ENCODE results near the gene AFF1. TPM values are rescaled to one million over a fixed set of nuclear protein-coding genes. Genes with fewer than 3 reads are reported as not detected.
"Not testable (repeated sequence)": the region's sequence is repeated elsewhere in the genome, so short reads cannot be mapped to it uniquely, and the experiment has no call there.

Gene AFF1
- total RNA-seq, 3 donors from 2014 or later (not counting 1 experiment from before 2014, with no cell fraction given): 87.9 to 93.4 (median 91.7) TPM

DNA sequence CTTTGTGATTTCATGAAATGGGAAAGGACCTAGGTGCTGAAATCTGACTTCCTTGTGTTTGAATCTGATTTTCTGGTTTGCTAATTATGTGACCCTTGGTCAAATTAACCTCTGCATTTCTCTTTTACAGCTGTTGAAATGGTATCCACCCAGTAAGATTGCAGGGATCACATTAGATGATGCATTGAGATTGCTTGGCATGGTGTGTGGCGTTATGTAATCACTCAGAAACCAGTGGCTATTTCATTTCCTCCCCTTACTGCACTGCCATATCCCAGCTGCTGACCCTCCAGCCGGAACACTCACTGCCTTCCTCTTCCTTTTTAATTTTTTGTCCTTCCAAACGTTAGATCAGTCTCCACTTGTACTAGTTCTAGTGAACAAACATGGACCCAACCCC is 206.6 kb downstream of the AFF1 start:
- Histone ChIP-seq H3K9me3 (ENCODE audit: control insufficient read depth, insufficient read depth, low read length) (no peaks in the 10 kb centered on the region), H3K27me3 (ENCODE audit: control insufficient read depth, insufficient read depth, low read length) (no peaks in the 10 kb centered on the region), H3K4me1 (ENCODE audit: control insufficient read depth, insufficient read depth, low read length) (no peaks in the 10 kb centered on the region), H3K36me3 (ENCODE audit: control insufficient read depth, insufficient read depth, low read length) (peaks cover 30% of the 10 kb centered on the region), H3K27ac (ENCODE audit: low read length) (no peak overlapping the region), H3K4me3 (ENCODE audit: low read length) (no peak overlapping the region)
- Mint-ChIP-seq H3K4me1 (peaks cover 0 to 7% of the 10 kb centered on the region in 2 donors), H3K9me3 (no peaks in the 10 kb centered on the region), H3K27ac (no peak overlapping the region), H3K36me3 (peaks cover 15% of the 10 kb centered on the region), H3K4me3 (no peak overlapping the region), H3K27me3 (ENCODE audit: low read depth in 2 of 2) (no peaks in the 10 kb centered on the region)
- WGBS (ENCODE audit: insufficient coverage): 89% methylated on average over 2 of the region's 3 CpGs
- TF ChIP-seq, protein P1, sequence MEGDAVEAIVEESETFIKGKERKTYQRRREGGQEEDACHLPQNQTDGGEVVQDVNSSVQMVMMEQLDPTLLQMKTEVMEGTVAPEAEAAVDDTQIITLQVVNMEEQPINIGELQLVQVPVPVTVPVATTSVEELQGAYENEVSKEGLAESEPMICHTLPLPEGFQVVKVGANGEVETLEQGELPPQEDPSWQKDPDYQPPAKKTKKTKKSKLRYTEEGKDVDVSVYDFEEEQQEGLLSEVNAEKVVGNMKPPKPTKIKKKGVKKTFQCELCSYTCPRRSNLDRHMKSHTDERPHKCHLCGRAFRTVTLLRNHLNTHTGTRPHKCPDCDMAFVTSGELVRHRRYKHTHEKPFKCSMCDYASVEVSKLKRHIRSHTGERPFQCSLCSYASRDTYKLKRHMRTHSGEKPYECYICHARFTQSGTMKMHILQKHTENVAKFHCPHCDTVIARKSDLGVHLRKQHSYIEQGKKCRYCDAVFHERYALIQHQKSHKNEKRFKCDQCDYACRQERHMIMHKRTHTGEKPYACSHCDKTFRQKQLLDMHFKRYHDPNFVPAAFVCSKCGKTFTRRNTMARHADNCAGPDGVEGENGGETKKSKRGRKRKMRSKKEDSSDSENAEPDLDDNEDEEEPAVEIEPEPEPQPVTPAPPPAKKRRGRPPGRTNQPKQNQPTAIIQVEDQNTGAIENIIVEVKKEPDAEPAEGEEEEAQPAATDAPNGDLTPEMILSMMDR (IDR thresholded peaks at IDR 0.05): no peak
- DNase-seq (no peak), ATAC-seq (no peak)
- intact Hi-C loops (cut with micrococcal nuclease): no loop called here

DNA sequence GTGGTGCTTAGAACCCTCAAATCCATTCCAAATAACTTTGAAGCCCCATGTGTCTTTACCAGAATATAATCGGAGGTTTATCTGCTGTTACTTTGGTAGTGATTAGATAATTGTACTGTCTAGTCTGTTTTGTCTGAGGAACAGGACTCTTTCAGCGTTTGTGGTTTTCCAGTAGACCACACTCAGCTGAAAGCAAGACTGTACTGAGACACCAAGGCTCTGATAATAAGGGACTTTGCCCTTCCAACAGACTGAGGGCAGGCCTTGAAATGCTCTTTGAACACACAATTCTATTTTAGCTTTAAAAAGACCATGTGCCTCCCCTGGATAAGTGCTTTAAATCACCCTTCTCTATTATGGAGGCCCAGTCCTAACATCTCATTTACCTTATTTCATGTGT is 209.5 kb downstream of the AFF1 start:
- Histone ChIP-seq H3K36me3 (ENCODE audit: control insufficient read depth, insufficient read depth, low read length) (peaks cover 18% of the 10 kb centered on the region), H3K27me3 (ENCODE audit: control insufficient read depth, insufficient read depth, low read length) (no peaks in the 10 kb centered on the region), H3K9me3 (ENCODE audit: control insufficient read depth, insufficient read depth, low read length) (no peaks in the 10 kb centered on the region), H3K27ac (ENCODE audit: low read length) (no peak overlapping the region), H3K4me1 (ENCODE audit: control insufficient read depth, insufficient read depth, low read length) (no peaks in the 10 kb centered on the region), H3K4me3 (ENCODE audit: low read length) (no peak overlapping the region)
- intact Hi-C loops (cut with micrococcal nuclease): no loop called here
- peak overlapping the region in 1 of 2 donors; percentile 48 for H3K27ac Mint-ChIP-seq
- H3K36me3 Mint-ChIP-seq: no peaks in the 10 kb centered on the region
- H3K4me1 Mint-ChIP-seq: peaks cover 0 to 7% of the 10 kb centered on the region in 2 donors
- TF ChIP-seq, protein P1 (IDR thresholded peaks at IDR 0.05): no peak
- H3K4me3 Mint-ChIP-seq: no peak overlapping the region
- H3K27me3 Mint-ChIP-seq (ENCODE audit: low read depth in 2 of 2): no peaks in the 10 kb centered on the region
- DNase-seq (no peak), ATAC-seq (no peak)
- no peaks in the 10 kb centered on the region for H3K9me3 Mint-ChIP-seq
- WGBS (ENCODE audit: insufficient coverage): 44% methylated on average over 2 of the region's 2 CpGs

DNA sequence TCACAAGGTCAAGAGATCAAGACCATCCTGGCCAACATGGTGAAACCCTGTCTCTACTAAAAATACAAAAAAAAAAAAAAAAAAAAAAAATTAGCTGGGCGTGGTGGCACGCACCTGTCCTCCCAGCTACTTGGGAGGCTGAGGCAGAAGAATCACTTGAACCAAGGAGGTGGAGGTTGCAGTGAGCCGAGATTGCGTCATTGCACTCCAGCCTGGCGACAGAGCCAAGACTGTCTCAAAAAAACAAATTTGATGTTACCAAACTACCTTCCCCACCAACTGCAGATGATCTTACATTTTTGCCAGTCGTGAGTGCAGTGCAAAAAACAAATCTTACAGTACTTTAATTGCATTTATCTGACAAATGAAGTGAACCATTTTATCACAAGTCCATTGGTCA is 211.1 kb downstream of the AFF1 start:
- DNase-seq; H3K36me3 Mint-ChIP-seq; H3K4me3 Mint-ChIP-seq; H3K4me1 ChIP-seq (ENCODE audit: control insufficient read depth, insufficient read depth, low read length); H3K27me3 Mint-ChIP-seq (ENCODE audit: low read depth in 2 of 2); H3K27ac Mint-ChIP-seq; H3K27ac ChIP-seq (ENCODE audit: low read length); H3K9me3 ChIP-seq (ENCODE audit: control insufficient read depth, insufficient read depth, low read length); H3K27me3 ChIP-seq (ENCODE audit: control insufficient read depth, insufficient read depth, low read length); H3K9me3 Mint-ChIP-seq; intact Hi-C loops (cut with micrococcal nuclease); ATAC-seq; H3K4me3 ChIP-seq (ENCODE audit: low read length): not testable (repeated sequence)
- peaks cover 4 to 11% of the 10 kb centered on the region in 2 donors for H3K4me1 Mint-ChIP-seq
- 98% methylated on average over 6 of the region's 6 CpGs for WGBS (ENCODE audit: insufficient coverage)
- H3K36me3 ChIP-seq (ENCODE audit: control insufficient read depth, insufficient read depth, low read length): peaks cover 14% of the 10 kb centered on the region

DNA sequence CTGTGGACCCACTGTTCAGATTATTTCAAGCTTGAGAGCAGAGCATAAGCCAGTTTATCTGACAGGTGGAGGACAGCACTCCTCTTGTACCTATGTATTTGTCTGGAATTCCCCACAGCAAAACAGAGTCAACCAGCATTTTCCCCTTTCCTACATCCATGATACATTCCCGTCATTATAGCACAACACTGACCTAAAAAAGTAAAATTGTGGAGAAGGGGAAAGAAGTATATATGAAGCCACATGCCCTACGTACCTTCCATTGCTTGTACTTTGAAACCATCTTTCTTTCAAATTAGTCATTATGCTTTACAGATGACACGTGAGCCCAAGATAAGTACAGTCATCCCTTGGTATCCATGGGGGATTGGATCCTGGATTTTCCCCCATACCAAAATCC is 212.3 kb downstream of the AFF1 start:
- no peaks in the 10 kb centered on the region for H3K27me3 Mint-ChIP-seq (ENCODE audit: low read depth in 2 of 2)
- H3K4me3 ChIP-seq (ENCODE audit: low read length): no peak overlapping the region
- ATAC-seq (no peak), DNase-seq (no peak)
- H3K4me1 ChIP-seq (ENCODE audit: control insufficient read depth, insufficient read depth, low read length): no peaks in the 10 kb centered on the region
- H3K27ac Mint-ChIP-seq: peak overlapping the region in 1 of 2 donors; percentile 13
- H3K27me3 ChIP-seq (ENCODE audit: control insufficient read depth, insufficient read depth, low read length): no peaks in the 10 kb centered on the region
- H3K9me3 Mint-ChIP-seq: no peaks in the 10 kb centered on the region
- intact Hi-C loops (cut with micrococcal nuclease): no loop called here
- WGBS (ENCODE audit: insufficient coverage): 88% methylated on average over 2 of the region's 3 CpGs
- H3K4me1 Mint-ChIP-seq: peaks cover 6 to 13% of the 10 kb centered on the region in 2 donors
- no peak overlapping the region for H3K4me3 Mint-ChIP-seq
- H3K36me3 ChIP-seq (ENCODE audit: control insufficient read depth, insufficient read depth, low read length): peaks cover 5% of the 10 kb centered on the region
- H3K36me3 Mint-ChIP-seq: no peaks in the 10 kb centered on the region
- TF ChIP-seq, protein P1 (IDR thresholded peaks at IDR 0.05): no peak
- no peaks in the 10 kb centered on the region for H3K9me3 ChIP-seq (ENCODE audit: control insufficient read depth, insufficient read depth, low read length)
- no peak overlapping the region for H3K27ac ChIP-seq (ENCODE audit: low read length)

Measured in natural killer cell (primary cell).